CD14-positive monocyte (primary cell): ENCODE results near the gene KDM1B. TPM values are rescaled to one million over a fixed set of nuclear protein-coding genes. Genes with fewer than 3 reads are reported as not detected.

ENCODE experiments used
- DNase-seq, 3 donors: peaks; one replicate each; pipeline ENCODE4 v3.0.0-alpha.2; 2011 to 2022
- H2AFZ ChIP-seq: 2 replicates; pipeline ENCODE4 v1.6.0; 2012; ENCODE audit warnings: mild to moderate bottlenecking, low read depth, low read length, inconsistent platforms; ENCODE audit not compliant: insufficient read depth, poor library complexity, severe bottlenecking
- H3K27ac ChIP-seq, 2 donors: 1 replicate in 1 of 2; 2 replicates in 1 of 2; pipeline ENCODE4 v1.5.1; 2012 to 2013; ENCODE audit warnings: low read length in 2 of 2, control low read depth in 1 of 2, inconsistent platforms in 1 of 2, low read depth in 1 of 2, mild to moderate bottlenecking in 1 of 2
- H3K27me3 ChIP-seq, 2 donors: one replicate each; pipeline versions ENCODE4 v1.6.0 to v1.6.1; 2011 to 2013; ENCODE audit warnings: low read length in 2 of 2; ENCODE audit not compliant: control insufficient read depth in 2 of 2, insufficient read depth in 2 of 2
- H3K36me3 ChIP-seq, 2 donors: replicated peaks in 1 of 2; 1 replicate in 1 of 2; 2 replicates in 1 of 2; pipeline versions ENCODE4 v1.5.1 to v1.6.1; 2012 to 2013; ENCODE audit warnings: low read length in 2 of 2, control low read depth in 1 of 2, inconsistent platforms in 1 of 2, mild to moderate bottlenecking in 1 of 2; ENCODE audit not compliant: insufficient read depth in 2 of 2, control insufficient read depth in 1 of 2
- H3K4me1 ChIP-seq, 2 donors: 1 replicate in 1 of 2; 2 replicates in 1 of 2; pipeline versions ENCODE4 v1.5.1 to v1.6.1; 2012 to 2013; ENCODE audit warnings: low read length in 2 of 2, control low read depth in 1 of 2, inconsistent platforms in 1 of 2, mild to moderate bottlenecking in 1 of 2, moderate library complexity in 1 of 2; ENCODE audit not compliant: insufficient read depth in 2 of 2, control insufficient read depth in 1 of 2
- H3K4me2 ChIP-seq: replicated peaks from 2 replicates; pipeline ENCODE3; 2012; ENCODE audit warnings: low read length, moderate library complexity, mild to moderate bottlenecking; ENCODE audit not compliant: poor library complexity, severe bottlenecking; ENCODE audit errors: extremely low read depth
- H3K4me3 ChIP-seq, 3 experiments: fragments of 200-600 bp in 1 of 3; sonication (generic) in 1 of 3; replicated peaks in 1 of 3; 1 replicate in 2 of 3; 2 replicates in 1 of 3; pipeline ENCODE4 v1.5.1; 2011 to 2013; ENCODE audit warnings: low read length in 3 of 3, mild to moderate bottlenecking in 3 of 3, control low read depth in 2 of 3, low read depth in 2 of 3, inconsistent platforms in 1 of 3, moderate library complexity in 1 of 3
- H3K79me2 ChIP-seq: 2 replicates; pipeline ENCODE4 v1.6.0; 2012; ENCODE audit warnings: mild to moderate bottlenecking, control low read depth, inconsistent platforms, low read length, moderate library complexity; ENCODE audit not compliant: insufficient read depth
- H3K9ac ChIP-seq: 2 replicates; pipeline ENCODE4 v1.6.0; 2017; ENCODE audit warnings: low read length, mild to moderate bottlenecking; ENCODE audit not compliant: insufficient read depth, poor library complexity, severe bottlenecking
- H3K9me3 ChIP-seq, 2 donors: replicated peaks in 1 of 2; 1 replicate in 1 of 2; 2 replicates in 1 of 2; pipeline versions ENCODE4 v1.5.1 to v1.6.1; 2012 to 2013; ENCODE audit warnings: low read length in 2 of 2, control low read depth in 1 of 2; ENCODE audit not compliant: control insufficient read depth in 1 of 2, insufficient read depth in 1 of 2
- H4K20me1 ChIP-seq: 2 replicates; pipeline ENCODE4 v1.6.0; 2012; ENCODE audit warnings: mild to moderate bottlenecking, low read length, control low read depth, moderate library complexity; ENCODE audit not compliant: insufficient read depth
- H3K27ac Mint-ChIP-seq, 7 donors: one replicate each; pipeline ENCODE4 v1.8.0; 2020; ENCODE audit warnings: mild to moderate bottlenecking in 7 of 7, mixed read lengths in 7 of 7, moderate library complexity in 6 of 7, inconsistent platforms in 2 of 7
- H3K27me3 Mint-ChIP-seq, 3 donors: one replicate each; pipeline ENCODE4 v1.8.0; 2021 to 2022; ENCODE audit warnings: low read depth in 3 of 3, mild to moderate bottlenecking in 3 of 3, mixed read lengths in 3 of 3, moderate library complexity in 3 of 3, inconsistent platforms in 1 of 3
- H3K36me3 Mint-ChIP-seq, 2 donors: one replicate each; pipeline ENCODE4 v1.8.0; 2020; ENCODE audit warnings: mixed read lengths in 2 of 2, inconsistent platforms in 1 of 2, mild to moderate bottlenecking in 1 of 2
- H3K4me1 Mint-ChIP-seq: one replicate; pipeline ENCODE4 v1.8.0; 2020; ENCODE audit warnings: mild to moderate bottlenecking, mixed read lengths
- H3K4me3 Mint-ChIP-seq, 2 donors: one replicate each; pipeline ENCODE4 v1.8.0; 2020; ENCODE audit warnings: mild to moderate bottlenecking in 2 of 2, mixed read lengths in 2 of 2, moderate library complexity in 1 of 2
- H3K9me3 Mint-ChIP-seq, 7 donors: one replicate each; pipeline ENCODE4 v1.8.0; 2020 to 2022; ENCODE audit warnings: mixed read lengths in 7 of 7, mild to moderate bottlenecking in 6 of 7, moderate library complexity in 6 of 7, inconsistent platforms in 2 of 7
- CTCF ChIP-seq: fragments of 200-600 bp; IDR thresholded peaks from one replicate; pipeline ENCODE4 v1.8.0; 2022; ENCODE audit warnings: antibody characterized with exemption, mild to moderate bottlenecking
- WGBS: methylation state at CpG from one replicate; pipeline ENCODE4 v1.1.5; 2013; ENCODE audit warnings: missing lambda C conversion rate; ENCODE audit not compliant: insufficient coverage; 5-methylcytosine and 5-hydroxymethylcytosine counted together
- intact Hi-C, 2 donors: fragments of 100-400 bp; cut with micrococcal nuclease; formaldehyde crosslinking; loops; one replicate each; pipeline versions ENCODE4 v1.15.0 to v1.15.1; 2023
- polyA plus RNA-seq, 3 donors: library from polyadenylated mRNA; depleted of rRNA in 1 of 3; unstranded in 2 of 3; stranded (reverse) in 1 of 3; fragments of 300-500 nt in 2 of 3; fragments of >200 nt in 1 of 3; fragmentation: Illumina TruSeq in 2 of 3; gene quantifications; 1 replicate in 2 of 3; 2 replicates in 1 of 3; pipeline ENCODE4 v1.2.3, GENCODE V29; 2012 to 2021

The KDM1B gene
- polyA plus RNA-seq, 3 donors = 4.4 to 50.8 (median 24.1) TPM

DNA sequence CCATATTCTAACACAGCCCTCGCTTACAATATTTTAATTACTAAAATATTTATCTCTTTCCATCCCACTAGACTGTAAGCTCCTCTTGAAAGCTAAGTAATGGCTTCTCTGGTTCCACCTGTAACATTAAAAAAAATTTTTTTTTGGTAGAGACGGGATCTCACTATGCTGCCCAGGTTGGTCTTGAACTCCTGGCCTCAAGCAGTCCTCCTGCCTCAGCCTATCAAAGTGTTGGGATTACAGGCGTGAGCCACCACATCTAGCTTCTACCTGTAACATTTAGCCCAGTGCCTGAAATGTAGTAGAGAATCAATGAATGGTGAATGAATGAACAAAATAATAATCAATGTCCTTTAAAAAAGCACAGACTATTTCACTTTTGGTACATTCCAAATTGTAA, 80.3 kb downstream of the KDM1B start:
- Histone ChIP-seq H3K27me3 (no peaks in the 10 kb centered on the region), H3K4me3 (no peak overlapping the region), H3K36me3 (peaks cover 42 to 73% of the 10 kb centered on the region in 2 donors), H2AFZ (no peak overlapping the region), H3K9me3 (no peaks in the 10 kb centered on the region), H3K4me1 (no peaks in the 10 kb centered on the region), H3K79me2 (peaks cover 85% of the 10 kb centered on the region), H3K9ac (no peak overlapping the region), H3K27ac (no peak overlapping the region), H3K4me2 (no peak overlapping the region), H4K20me1 (peaks cover 36% of the 10 kb centered on the region)
- H3K36me3 Mint-ChIP-seq = peaks cover 74 to 86% of the 10 kb centered on the region in 2 donors
- intact Hi-C loops = no loop called here
- H3K9me3 Mint-ChIP-seq = peaks cover 0 to 14% (median 4%) of the 10 kb centered on the region in 7 donors
- H3K27me3 Mint-ChIP-seq = no peaks in the 10 kb centered on the region
- TF ChIP-seq CTCF = no peak
- no CpG with 5 or more reads among the region's 3 CpGs for WGBS
- H3K27ac Mint-ChIP-seq = peak overlapping the region in 2 of 7 donors; percentile 20 to 33
- peaks cover 7% of the 10 kb centered on the region for H3K4me1 Mint-ChIP-seq
- DNase-seq = no peak
- H3K4me3 Mint-ChIP-seq = no peak overlapping the region

GRCh38 chr6:18237167-18237566, 81.9 kb downstream of the KDM1B start:
- no peak overlapping the region for H3K27ac ChIP-seq
- H3K27me3 ChIP-seq = no peaks in the 10 kb centered on the region
- Mint-ChIP-seq H3K27me3 (no peaks in the 10 kb centered on the region), H3K4me1 (peaks cover 6% of the 10 kb centered on the region), H3K9me3 (peaks cover 0 to 9% (median 4%) of the 10 kb centered on the region in 7 donors), H3K36me3 (peaks cover 64 to 78% of the 10 kb centered on the region in 2 donors), H3K27ac (peak overlapping the region in 1 of 7 donors; percentile 37), H3K4me3 (no peak overlapping the region)
- H3K79me2 ChIP-seq = peaks cover 87% of the 10 kb centered on the region
- no CpG with 5 or more reads among the region's 1 CpG for WGBS
- H3K9me3 ChIP-seq = no peaks in the 10 kb centered on the region
- H3K9ac ChIP-seq = no peak overlapping the region
- H4K20me1 ChIP-seq = peaks cover 46% of the 10 kb centered on the region
- peaks cover 55 to 80% of the 10 kb centered on the region in 2 donors for H3K36me3 ChIP-seq
- TF ChIP-seq CTCF = no peak
- no peaks in the 10 kb centered on the region for H3K4me1 ChIP-seq
- H2AFZ ChIP-seq = no peak overlapping the region
- no peak overlapping the region for H3K4me2 ChIP-seq
- H3K4me3 ChIP-seq = no peak overlapping the region
- intact Hi-C loops = no loop called here
- no peak for DNase-seq
